ENCODE data around the gene CFAP58. TPM values are rescaled to one million over a fixed set of nuclear protein-coding genes. Genes with fewer than 3 reads are reported as not detected.

CFAP58 gene
- total RNA-seq, 6 experiments from 2014 or later = 0.10 to 2.9 (median 0.15) TPM; not detected in 2

GRCh38 chr10:104391969-104392296 is 38.3 kb downstream of the CFAP58 start:
- TF ChIP-seq POLR2A (IDR thresholded peaks at IDR 0.05) = no peak
- TF ChIP-seq CTCF (IDR thresholded peaks at IDR 0.05) = no peak
- H3K27ac ChIP-seq = no peak overlapping the region
- DNase-seq = no peak
- no peak overlapping the region for H3K4me3 ChIP-seq
- H3K36me3 ChIP-seq = no peaks in the 10 kb centered on the region
- H3K4me1 ChIP-seq = no peaks in the 10 kb centered on the region
- 38% methylated on average over 1 of the region's 1 CpG for WGBS (ENCODE audit: insufficient coverage, low coverage, low lambda C conversion rate, missing lambda C conversion rate)
- H3K9me3 ChIP-seq = no peaks in the 10 kb centered on the region
- no peaks in the 10 kb centered on the region for H3K27me3 ChIP-seq
- intact Hi-C loops (cut with DNase I) = no loop called here
- no peak for ATAC-seq

- Histone ChIP-seq H3K27me3 (no peaks in the 10 kb centered on the region), H3K27ac (no peak overlapping the region), H3K9me3 (no peaks in the 10 kb centered on the region), H3K4me3 (no peak overlapping the region), H3K36me3 (no peaks in the 10 kb centered on the region), H3K4me1 (no peaks in the 10 kb centered on the region)
- 60% methylated on average over 5 of the region's 5 CpGs for WGBS (ENCODE audit: insufficient coverage, low coverage, low lambda C conversion rate, missing lambda C conversion rate)
- ATAC-seq (no peak), DNase-seq (no peak)
- intact Hi-C loops (cut with DNase I) = no loop called here
- no peak for TF ChIP-seq POLR2A (IDR thresholded peaks at IDR 0.05)
- TF ChIP-seq CTCF (IDR thresholded peaks at IDR 0.05) = no peak
These were observed 39.8 kb downstream of the CFAP58 start for GRCh38 chr10:104393387-104393786.

DNA sequence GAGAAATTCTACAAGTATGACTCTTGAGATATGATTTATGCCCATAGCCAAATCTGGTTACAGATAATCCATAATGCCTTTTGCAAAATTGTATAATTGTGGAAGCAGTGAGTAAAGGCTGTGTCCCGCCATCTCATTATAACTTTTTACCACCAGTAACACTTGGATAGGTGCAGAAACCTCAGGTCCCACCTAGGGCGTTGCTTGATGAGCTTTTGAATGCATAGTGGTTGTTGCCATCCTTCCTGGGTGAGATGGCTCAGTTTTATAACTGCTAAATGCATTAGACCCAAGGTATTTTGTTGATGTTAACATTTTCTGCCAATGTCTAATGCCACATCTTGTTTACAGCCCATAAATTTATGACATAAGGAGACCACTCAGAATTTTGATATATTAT is 42.9 kb downstream of the CFAP58 start:
- H3K9me3 ChIP-seq = no peaks in the 10 kb centered on the region
- no peaks in the 10 kb centered on the region for H3K4me1 ChIP-seq
- H3K27me3 ChIP-seq = no peaks in the 10 kb centered on the region
- no peaks in the 10 kb centered on the region for H3K36me3 ChIP-seq
- WGBS (ENCODE audit: insufficient coverage, low coverage, low lambda C conversion rate, missing lambda C conversion rate) = 42% methylated on average over 2 of the region's 2 CpGs
- no peak overlapping the region for H3K27ac ChIP-seq
- H3K4me3 ChIP-seq = no peak overlapping the region
- ATAC-seq (no peak), DNase-seq (no peak)
- intact Hi-C loops (cut with DNase I) = no loop called here
- TF ChIP-seq POLR2A (IDR thresholded peaks at IDR 0.05) (no peak), CTCF (IDR thresholded peaks at IDR 0.05) (no peak)

DNA sequence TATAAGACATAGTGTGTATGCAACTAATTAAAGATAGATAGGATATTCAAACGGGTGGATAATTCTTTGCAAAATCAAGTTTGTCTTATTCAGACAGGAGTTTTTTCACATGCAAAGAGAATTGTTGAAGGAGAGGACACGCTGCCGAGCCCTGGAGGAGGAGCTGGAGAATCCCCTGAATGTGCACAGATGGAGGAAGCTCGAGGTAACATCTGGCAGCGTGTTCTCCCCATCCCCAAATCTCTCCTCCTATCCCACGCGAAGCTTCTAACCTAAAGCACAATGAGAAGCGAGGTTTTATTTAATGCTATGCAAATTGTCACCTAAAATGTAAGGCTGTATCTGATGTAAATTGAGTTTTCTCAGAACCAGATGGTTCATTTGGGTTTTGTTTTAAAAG is 50.0 kb downstream of the CFAP58 start:
- Histone ChIP-seq H3K4me1 (no peaks in the 10 kb centered on the region), H3K4me3 (no peak overlapping the region), H3K9me3 (no peaks in the 10 kb centered on the region), H3K36me3 (no peaks in the 10 kb centered on the region), H3K27ac (no peak overlapping the region), H3K27me3 (no peaks in the 10 kb centered on the region)
- WGBS (ENCODE audit: insufficient coverage, low coverage, low lambda C conversion rate, missing lambda C conversion rate) = 35% methylated on average over 5 of the region's 8 CpGs
- ATAC-seq = no peak
- intact Hi-C loops (cut with DNase I) = no loop called here
- TF ChIP-seq CTCF (IDR thresholded peaks at IDR 0.05) (no peak), POLR2A (IDR thresholded peaks at IDR 0.05) (no peak)
- no peak for DNase-seq
